SK-N-SH (cell line): ENCODE measurements around the gene TEKT5. TPM values are rescaled to one million over a fixed set of nuclear protein-coding genes. Genes with fewer than 3 reads are reported as not detected.

Experiments
- CTCF ChIA-PET: fragments of 300-600, 350-600 bp; formaldehyde crosslinking; extraction: SDS; loops from one replicate; lab custom pipeline; 2021; lab: Yijun Ruan, JAX
- POLR2A ChIA-PET: fragments of 350-600 bp; sonication (Branson Sonifier 250); formaldehyde crosslinking; extraction: SDS; loops from one replicate; lab custom pipeline; 2020; ENCODE audit warnings: antibody characterized with exemption, inconsistent platforms; lab: Yijun Ruan, JAX
- DNase-seq: peaks from one replicate; pipeline ENCODE4 v3.0.0; 2012
- H2AFZ ChIP-seq: fragments of 200-600 bp; sonication (generic); 2 replicates; pipeline ENCODE4 v1.8.1; 2016; ENCODE audit warnings: antibody characterized with exemption, mild to moderate bottlenecking, low read depth
- H3F3A ChIP-seq: fragments of 200-600 bp; sonication (generic); replicated peaks from 2 replicates; pipeline ENCODE3; 2016; ENCODE audit warnings: antibody characterized with exemption, mild to moderate bottlenecking; ENCODE audit not compliant: insufficient read depth
- H3K27ac ChIP-seq, 2 experiments: fragments of 200-500 bp in 1 of 2; fragments of 200-600 bp in 1 of 2; sonication (Bioruptor generic) in 1 of 2; sonication (generic), shearing (Covaris generic) in 1 of 2; 2 replicates each; pipeline versions ENCODE4 v1.5.1 to v1.6.1; 2014 to 2016; ENCODE audit warnings: low read depth in 2 of 2, inconsistent platforms in 1 of 2, low read length in 1 of 2, mild to moderate bottlenecking in 1 of 2, mixed read lengths in 1 of 2
- H3K27me3 ChIP-seq: fragments of 200-600 bp; sonication (generic), shearing (Covaris generic); 2 replicates; pipeline ENCODE4 v1.6.1; 2016; ENCODE audit warnings: mixed run types; ENCODE audit not compliant: insufficient read depth
- H3K36me3 ChIP-seq, 2 experiments: fragments of 200-500 bp in 1 of 2; fragments of 200-600 bp in 1 of 2; sonication (Bioruptor generic) in 1 of 2; sonication (generic) in 1 of 2; replicated peaks in 1 of 2; 2 replicates each; pipeline versions ENCODE3 to v1.5.1; 2014 to 2016; ENCODE audit warnings: low read length in 1 of 2, mild to moderate bottlenecking in 1 of 2; ENCODE audit not compliant: insufficient read depth in 2 of 2, control insufficient read depth in 1 of 2
- H3K4me1 ChIP-seq, 2 experiments: fragments of 200-500 bp in 1 of 2; fragments of 200-600 bp in 1 of 2; sonication (Bioruptor generic) in 1 of 2; sonication (generic), shearing (Covaris generic) in 1 of 2; 2 replicates each; pipeline versions ENCODE4 v1.5.1 to v1.6.1; 2014 to 2016; ENCODE audit warnings: low read depth in 1 of 2, low read length in 1 of 2, mixed run types in 1 of 2; ENCODE audit not compliant: insufficient read depth in 2 of 2, control insufficient read depth in 1 of 2
- H3K4me2 ChIP-seq: fragments of 200-600 bp; sonication (generic), shearing (Covaris generic); 2 replicates; pipeline ENCODE4 v1.6.1; 2017; ENCODE audit warnings: mixed run types
- H3K4me3 ChIP-seq, 2 experiments: fragments of 200-500 bp in 1 of 2; fragments of 200-600 bp in 1 of 2; sonication (Bioruptor generic) in 1 of 2; sonication (generic), shearing (Covaris generic) in 1 of 2; 2 replicates each; pipeline versions ENCODE4 v1.5.1 to v1.8.1; 2014 to 2016; ENCODE audit warnings: low read depth in 2 of 2, inconsistent platforms in 1 of 2, low read length in 1 of 2, mild to moderate bottlenecking in 1 of 2, mixed read lengths in 1 of 2, moderate library complexity in 1 of 2
- H3K79me2 ChIP-seq: fragments of 200-600 bp; sonication (generic); 2 replicates; pipeline ENCODE4 v1.8.1; 2017; ENCODE audit warnings: mild to moderate bottlenecking; ENCODE audit not compliant: insufficient read depth
- H3K9ac ChIP-seq: fragments of 200-600 bp; sonication (generic); 2 replicates; pipeline ENCODE4 v1.6.1; 2017; ENCODE audit warnings: mixed run types
- H3K9me2 ChIP-seq: fragments of 200-600 bp; sonication (generic); 2 replicates; pipeline ENCODE4 v1.6.1; 2017; ENCODE audit warnings: mixed run types
- H3K9me3 ChIP-seq: fragments of 200-600 bp; sonication (generic); 2 replicates; pipeline ENCODE4 v1.6.1; 2017; ENCODE audit warnings: mixed run types, mild to moderate bottlenecking, moderate library complexity
- H4K20me1 ChIP-seq: fragments of 200-600 bp; sonication (generic); 2 replicates; pipeline ENCODE4 v1.6.1; 2017; ENCODE audit warnings: mild to moderate bottlenecking, mixed run types; ENCODE audit not compliant: insufficient read depth
- CTCF ChIP-seq: fragments of 200-600 bp; sonication (generic); IDR thresholded peaks from 2 replicates; pipeline ENCODE4 v1.6.1; 2017; ENCODE audit warnings: antibody characterized with exemption, mild to moderate bottlenecking, moderate library complexity
- FOXJ3 ChIP-seq: sonication (generic); formaldehyde crosslinking; IDR thresholded peaks from 2 replicates; pipeline ENCODE4 v1.5.1; 2020; ENCODE audit warnings: mild to moderate bottlenecking, missing genetic modification reagents
- MAX ChIP-seq: IDR thresholded peaks from 2 replicates; pipeline ENCODE4 v1.4.0; 2012; ENCODE audit warnings: low read depth
- MEF2A ChIP-seq: IDR thresholded peaks from 2 replicates; pipeline ENCODE4 v1.4.0; 2012; ENCODE audit warnings: low read depth, borderline replicate concordance
- RAD21 ChIP-seq: IDR thresholded peaks from 2 replicates; pipeline ENCODE4 v1.6.1; 2012; ENCODE audit warnings: mild to moderate bottlenecking, low read length
- REST ChIP-seq: IDR thresholded peaks from 2 replicates; pipeline ENCODE4 v1.6.1; 2012; ENCODE audit warnings: mild to moderate bottlenecking, low read depth, low read length, moderate library complexity
- RFX5 ChIP-seq: IDR thresholded peaks from 2 replicates; pipeline ENCODE4 v1.6.1; 2012; ENCODE audit warnings: mild to moderate bottlenecking, improper control_type of control experiment, low read length
- SIN3A ChIP-seq: IDR thresholded peaks from 2 replicates; pipeline ENCODE4 v1.6.1; 2012; ENCODE audit warnings: low read depth, mild to moderate bottlenecking, low read length, moderate library complexity, borderline replicate concordance
- USF1 ChIP-seq: IDR thresholded peaks from 2 replicates; pipeline ENCODE4 v1.4.0; 2012; ENCODE audit warnings: low read depth, borderline replicate concordance
- WGBS: methylation state at CpG from one replicate; pipeline ENCODE4 v1.1.6; 2017; ENCODE audit warnings: low lambda C conversion rate; 5-methylcytosine and 5-hydroxymethylcytosine counted together
- polyA plus RNA-seq, 3 experiments: library from polyadenylated mRNA; depleted of rRNA; stranded (reverse); fragments of >200 nt; gene quantifications; 2 replicates each; pipeline ENCODE4 v1.2.3, GENCODE V29; 2012

TEKT5 gene
- polyA plus RNA-seq, 1 of the 3 experiments (the other 2 are of a cell fraction) = not detected

- TF ChIP-seq CTCF = no peak
- no peak for TF ChIP-seq MAX
- no peak for TF ChIP-seq RFX5
- no peak for TF ChIP-seq SIN3A
Observed at GRCh38 chr16:10644092-10644491, 50.6 kb downstream of the TEKT5 start (continued).

GRCh38 chr16:10642964-10643363 lies 51.8 kb downstream of the TEKT5 start:
- no peaks in the 10 kb centered on the region for H3K9me3 ChIP-seq
- H3K9me2 ChIP-seq = no peaks in the 10 kb centered on the region
- DNase-seq = no peak
- H3F3A ChIP-seq = no peaks in the 10 kb centered on the region
- H3K9ac ChIP-seq = no peak overlapping the region
- no peaks in the 10 kb centered on the region for H4K20me1 ChIP-seq
- no peak overlapping the region for H3K27ac ChIP-seq
- H2AFZ ChIP-seq = no peak overlapping the region
- H3K4me2 ChIP-seq = no peak overlapping the region
- no peaks in the 10 kb centered on the region for H3K79me2 ChIP-seq
- TF ChIP-seq REST (no peak), USF1 (no peak), RAD21 (no peak), SIN3A (no peak), FOXJ3 (CRISPR knock-in tag) (no peak), MEF2A (no peak), CTCF (no peak)
- TF ChIP-seq, all 33 proteins: peak for 0
- ChIA-PET POLR2A (no interaction called here), CTCF (no interaction called here)
- Histone ChIP-seq H3K4me1 (no peaks in the 10 kb centered on the region), H3K27me3 (no peaks in the 10 kb centered on the region), H3K36me3 (no peaks in the 10 kb centered on the region), H3K4me3 (no peak overlapping the region)
- 65% methylated on average over 7 of the region's 7 CpGs for WGBS
